HCT116 (cell line): ENCODE measurements around the gene FUT6. TPM values are rescaled to one million over a fixed set of nuclear protein-coding genes. Genes with fewer than 3 reads are reported as not detected.

Experiments
- ATAC-seq: fragments of 200-7000 bp; cut with Tn5 transposase; 2 replicates; pipeline ENCODE4 v1.9.1; 2020; ENCODE audit warnings: mild to moderate bottlenecking, moderate library complexity
- BruUV-seq: library from RNA; stranded (reverse); fragments of 400-500 nt; replicated peaks from 2 replicates; lab custom pipeline; 2021; lab: Mats Ljungman, UMichigan
- CTCF ChIA-PET: fragments of 300-600 bp; sonication (Branson Sonifier 250); formaldehyde crosslinking; loops from one replicate; lab custom pipeline; 2021; ENCODE audit warnings: antibody characterized with exemption; lab: Charles Lee
- POLR2A ChIA-PET: fragments of 300-600, 350-600 bp; sonication (Branson Sonifier 250); formaldehyde crosslinking; loops from one replicate; lab custom pipeline; 2021; ENCODE audit warnings: antibody characterized with exemption; lab: Charles Lee
- RAD21 ChIA-PET, 2 experiments: fragments of 300-600 bp; sonication (Branson Sonifier 250); formaldehyde crosslinking; loops; one replicate each; lab custom pipeline; 2023; ENCODE audit warnings: low total read pairs in 2 of 2; ENCODE audit not compliant: uncharacterized antibody in 2 of 2, unreplicated experiment in 2 of 2, low non-redundant PET in 1 of 2; lab: Charles Lee
- DNase-seq: peaks from one replicate; pipeline ENCODE4 v3.0.0-alpha.2; 2010; ENCODE audit warnings: low read depth, low spot score
- H2AFZ ChIP-seq: fragments of 200-600 bp; shearing (Covaris generic), sonication (generic); 2 replicates; pipeline ENCODE4 v1.6.1; 2017; ENCODE audit warnings: low read depth, mixed run types, mixed read lengths, antibody characterized with exemption, low read length; ENCODE audit not compliant: poor library complexity, severe bottlenecking
- H3K27ac ChIP-seq: 2 replicates; pipeline ENCODE4 v1.5.1; 2012; ENCODE audit warnings: low read depth, low read length
- H3K27me3 ChIP-seq: fragments of 200-600 bp; sonication (generic); 2 replicates; pipeline ENCODE4 v1.6.1; 2016; ENCODE audit warnings: mixed run types, low read length, mixed read lengths; ENCODE audit not compliant: insufficient read depth
- H3K36me3 ChIP-seq, 2 experiments: fragments of 200-500 bp in 1 of 2; fragments of 200-600 bp in 1 of 2; sonication (Bioruptor generic) in 1 of 2; sonication (generic) in 1 of 2; 2 replicates each; pipeline versions ENCODE4 v1.5.1 to v1.6.1; 2014 to 2016; ENCODE audit warnings: low read length in 2 of 2, inconsistent platforms in 1 of 2, mixed read lengths in 1 of 2, mixed run types in 1 of 2; ENCODE audit not compliant: insufficient read depth in 2 of 2, control insufficient read depth in 1 of 2
- H3K4me1 ChIP-seq, 2 experiments: fragments of 200-600 bp in 1 of 2; sonication (generic) in 1 of 2; 2 replicates each; pipeline versions ENCODE4 v1.5.1 to v1.6.1; 2012 to 2017; ENCODE audit warnings: low read length in 2 of 2, inconsistent platforms in 1 of 2, mild to moderate bottlenecking in 1 of 2, mixed read lengths in 1 of 2, mixed run types in 1 of 2, moderate library complexity in 1 of 2; ENCODE audit not compliant: insufficient read depth in 2 of 2, control insufficient read depth in 1 of 2
- H3K4me2 ChIP-seq: fragments of 200-600 bp; sonication (generic); 2 replicates; pipeline ENCODE4 v1.6.1; 2017; ENCODE audit warnings: mixed run types, low read length, mixed read lengths
- H3K4me3 ChIP-seq, 2 experiments: fragments of 200-600 bp in 1 of 2; sonication (generic) in 1 of 2; replicated peaks in 1 of 2; 2 replicates each; pipeline ENCODE4 v1.5.1; 2011 to 2016; ENCODE audit warnings: low read length in 2 of 2, control low read depth in 1 of 2, low read depth in 1 of 2, mild to moderate bottlenecking in 1 of 2, mixed read lengths in 1 of 2, mixed run types in 1 of 2
- H3K79me2 ChIP-seq: fragments of 200-600 bp; sonication (generic); 2 replicates; pipeline ENCODE4 v1.6.1; 2017; ENCODE audit warnings: mild to moderate bottlenecking, mixed run types, low read length, moderate library complexity, mixed read lengths; ENCODE audit not compliant: insufficient read depth
- H3K9ac ChIP-seq: fragments of 200-600 bp; sonication (generic); 2 replicates; pipeline ENCODE4 v1.6.1; 2016; ENCODE audit warnings: low read length, mixed read lengths
- H3K9me2 ChIP-seq: fragments of 200-600 bp; sonication (generic), shearing (Covaris generic); 2 replicates; pipeline ENCODE4 v1.6.1; 2017; ENCODE audit warnings: mixed run types, mild to moderate bottlenecking, moderate library complexity; ENCODE audit not compliant: insufficient read depth
- H3K9me3 ChIP-seq, 2 experiments: fragments of 200-500 bp in 1 of 2; fragments of 200-600 bp in 1 of 2; sonication (Bioruptor generic) in 1 of 2; sonication (generic) in 1 of 2; 2 replicates each; pipeline ENCODE4 v1.6.1; 2014 to 2017; ENCODE audit warnings: low read length in 2 of 2, mixed read lengths in 2 of 2, inconsistent platforms in 1 of 2, low read depth in 1 of 2, mild to moderate bottlenecking in 1 of 2, mixed run types in 1 of 2, moderate library complexity in 1 of 2; ENCODE audit not compliant: control insufficient read depth in 1 of 2, insufficient read depth in 1 of 2
- H4K20me1 ChIP-seq: fragments of 200-600 bp; sonication (generic), shearing (Covaris generic); 2 replicates; pipeline ENCODE4 v1.6.1; 2017; ENCODE audit warnings: mixed run types, mild to moderate bottlenecking, moderate library complexity; ENCODE audit not compliant: insufficient read depth
- CBX3 ChIP-seq: IDR thresholded peaks from 2 replicates; pipeline ENCODE4 v1.6.1; 2012; ENCODE audit warnings: low read depth
- EGR1 ChIP-seq: IDR thresholded peaks from 2 replicates; pipeline ENCODE4 v1.6.1; 2012; ENCODE audit warnings: low read depth
- ELF1 ChIP-seq: IDR thresholded peaks from 2 replicates; pipeline ENCODE4 v1.6.1; 2012; ENCODE audit warnings: low read depth, borderline replicate concordance
- FOSL1 ChIP-seq: IDR thresholded peaks from 2 replicates; pipeline ENCODE4 v1.6.1; 2012; ENCODE audit warnings: low read depth
- JUND ChIP-seq: IDR thresholded peaks from 2 replicates; pipeline ENCODE4 v1.6.1; 2012
- POLR2AphosphoS5 ChIP-seq: IDR thresholded peaks from 2 replicates; pipeline ENCODE4 v1.6.1; 2011; ENCODE audit warnings: mild to moderate bottlenecking, low read depth, low read length, moderate library complexity
- RAD21 ChIP-seq: IDR thresholded peaks from 2 replicates; pipeline ENCODE4 v1.6.1; 2012; ENCODE audit warnings: low read depth, mild to moderate bottlenecking
- REST ChIP-seq: IDR thresholded peaks from 2 replicates; pipeline ENCODE4 v1.6.1; 2012; ENCODE audit warnings: low read depth
- ZBTB33 ChIP-seq: IDR thresholded peaks from 2 replicates; pipeline ENCODE4 v1.6.1; 2011; ENCODE audit warnings: mild to moderate bottlenecking, low read length, moderate library complexity; ENCODE audit not compliant: insufficient replicate concordance; ENCODE audit errors: extremely low read depth
- ZNF274 ChIP-seq: fragments of 200-500 bp; sonication (Bioruptor generic); IDR thresholded peaks from 2 replicates; pipeline ENCODE4 v1.6.1; 2014; ENCODE audit warnings: mild to moderate bottlenecking, low read depth, low read length, inconsistent platforms
- intact Hi-C: fragments of 100-400 bp; cut with micrococcal nuclease; formaldehyde crosslinking; loops from 2 replicates; pipeline ENCODE4 v1.10.0; 2022
- total RNA-seq: library from RNA; stranded (reverse); gene quantifications from one replicate; pipeline ENCODE4 v1.2.1, GENCODE V29; 2021; ENCODE audit not compliant: unreplicated experiment
- TF ChIP-seq, protein P1 (sequence below): IDR thresholded peaks from 2 replicates; pipeline ENCODE4 v1.6.1; 2012
- TF ChIP-seq, protein P2 (sequence below), 3 experiments: fragments of 200-600 bp in 1 of 3; sonication (generic) in 1 of 3; IDR thresholded peaks in 2 of 3; conservative IDR thresholded peaks in 1 of 3; 2 replicates each; pipeline ENCODE4 v1.5.1; 2012 to 2017; ENCODE audit warnings: low read depth in 2 of 3, low read length in 2 of 3, antibody characterized with exemption in 1 of 3, borderline replicate concordance in 1 of 3, control low read depth in 1 of 3, mild to moderate bottlenecking in 1 of 3, mixed read lengths in 1 of 3, mixed run types in 1 of 3, moderate library complexity in 1 of 3; ENCODE audit not compliant: insufficient read depth in 1 of 3

FUT6 gene
- total RNA-seq, 1 experiment from 2014 or later = not detected

DNA sequence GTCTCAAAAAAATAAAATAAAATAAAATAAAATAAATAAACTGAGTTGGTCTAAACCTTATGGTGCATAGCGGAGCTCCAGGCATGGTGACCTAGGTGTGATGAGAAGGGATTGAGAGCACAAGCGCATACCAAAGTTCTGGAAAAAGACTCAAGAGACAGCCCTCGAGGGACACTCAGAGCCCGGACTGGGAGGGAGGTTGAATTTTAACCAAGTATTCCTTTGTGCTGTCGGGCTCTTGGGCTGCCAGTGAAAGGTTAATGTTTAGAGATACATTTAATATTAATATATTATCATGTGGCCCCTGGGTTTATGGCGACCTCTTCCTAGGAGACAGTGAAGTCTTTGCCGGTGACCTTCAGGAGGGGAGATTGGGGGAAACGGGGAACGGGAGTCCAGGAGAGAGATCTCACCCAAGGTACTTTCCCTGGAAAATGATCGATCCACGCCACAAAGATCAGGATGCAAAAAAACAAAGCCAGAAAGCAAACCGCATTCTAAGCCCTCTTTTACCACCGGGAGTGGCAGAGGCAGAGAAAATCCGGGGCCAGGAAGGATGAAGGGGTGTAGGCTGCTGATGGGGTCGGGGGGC is 1.6 kb downstream of the FUT6 start:
- POLR2A ChIA-PET = interaction anchor here (4.5 kb wide), 1 partner anchor 9 kb away, joined by 28 read pairs; no protein-coding TSS in a partner anchor
- H3K4me2 ChIP-seq = no peak overlapping the region

More for the DNA sequence above, 1.6 kb downstream of the FUT6 start:
- H3K79me2 ChIP-seq = no peaks in the 10 kb centered on the region
- ATAC-seq (no peak), DNase-seq (no peak)
- H3K27me3 ChIP-seq = no peaks in the 10 kb centered on the region
- H3K9me2 ChIP-seq = no peaks in the 10 kb centered on the region
- no peaks in the 10 kb centered on the region for H3K9me3 ChIP-seq
- no peaks in the 10 kb centered on the region for H4K20me1 ChIP-seq
- H2AFZ ChIP-seq = no peak overlapping the region
- intact Hi-C loops = no loop called here
- BruUV-seq = no TSS peak
- ChIA-PET RAD21 (no interaction called here), CTCF (no interaction called here)
- no peaks in the 10 kb centered on the region for H3K36me3 ChIP-seq
- no peak overlapping the region for H3K9ac ChIP-seq
- peaks cover 9 to 18% of the 10 kb centered on the region in 2 experiments; a peak in 2 of 4 replicates for H3K4me1 ChIP-seq
- H3K27ac ChIP-seq = no peak overlapping the region
- H3K4me3 ChIP-seq = no peak overlapping the region
- no peak for TF ChIP-seq POLR2AphosphoS5
- no peak for TF ChIP-seq RAD21
- TF ChIP-seq EGR1 = no peak
- TF ChIP-seq CBX3 = no peak
- TF ChIP-seq, protein P1, sequence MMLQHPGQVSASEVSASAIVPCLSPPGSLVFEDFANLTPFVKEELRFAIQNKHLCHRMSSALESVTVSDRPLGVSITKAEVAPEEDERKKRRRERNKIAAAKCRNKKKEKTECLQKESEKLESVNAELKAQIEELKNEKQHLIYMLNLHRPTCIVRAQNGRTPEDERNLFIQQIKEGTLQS = no peak
- no peak for TF ChIP-seq ZBTB33
- TF ChIP-seq ELF1 = no peak
- TF ChIP-seq FOSL1 = no peak
- TF ChIP-seq REST = no peak
- no peak for TF ChIP-seq ZNF274
- TF ChIP-seq JUND = no peak
- TF ChIP-seq, protein P2, sequence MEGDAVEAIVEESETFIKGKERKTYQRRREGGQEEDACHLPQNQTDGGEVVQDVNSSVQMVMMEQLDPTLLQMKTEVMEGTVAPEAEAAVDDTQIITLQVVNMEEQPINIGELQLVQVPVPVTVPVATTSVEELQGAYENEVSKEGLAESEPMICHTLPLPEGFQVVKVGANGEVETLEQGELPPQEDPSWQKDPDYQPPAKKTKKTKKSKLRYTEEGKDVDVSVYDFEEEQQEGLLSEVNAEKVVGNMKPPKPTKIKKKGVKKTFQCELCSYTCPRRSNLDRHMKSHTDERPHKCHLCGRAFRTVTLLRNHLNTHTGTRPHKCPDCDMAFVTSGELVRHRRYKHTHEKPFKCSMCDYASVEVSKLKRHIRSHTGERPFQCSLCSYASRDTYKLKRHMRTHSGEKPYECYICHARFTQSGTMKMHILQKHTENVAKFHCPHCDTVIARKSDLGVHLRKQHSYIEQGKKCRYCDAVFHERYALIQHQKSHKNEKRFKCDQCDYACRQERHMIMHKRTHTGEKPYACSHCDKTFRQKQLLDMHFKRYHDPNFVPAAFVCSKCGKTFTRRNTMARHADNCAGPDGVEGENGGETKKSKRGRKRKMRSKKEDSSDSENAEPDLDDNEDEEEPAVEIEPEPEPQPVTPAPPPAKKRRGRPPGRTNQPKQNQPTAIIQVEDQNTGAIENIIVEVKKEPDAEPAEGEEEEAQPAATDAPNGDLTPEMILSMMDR (IDR thresholded peaks at IDR 0.05 in 2 of 3, conservative IDR thresholded peaks at IDR 0.05 in 1 of 3; ENCODE audit: borderline replicate concordance in 1 of 3, insufficient read depth in 1 of 3, low read depth in 2 of 3, low read length in 2 of 3) = no peak
